GM18909 (cell line): ENCODE measurements around the gene SLC25A24.
"Not testable (repeated sequence)": the region's sequence is repeated elsewhere in the genome, so short reads cannot be mapped to it uniquely, and the experiment has no call there.

ENCODE experiments used
- ATAC-seq: cut with Tn5 transposase; IDR thresholded peaks from one replicate; pipeline ENCODE4 v1.9.1; 2021; ENCODE audit warnings: mild to moderate bottlenecking; ENCODE audit not compliant: unreplicated experiment, poor library complexity

Gene SLC25A24

DNA sequence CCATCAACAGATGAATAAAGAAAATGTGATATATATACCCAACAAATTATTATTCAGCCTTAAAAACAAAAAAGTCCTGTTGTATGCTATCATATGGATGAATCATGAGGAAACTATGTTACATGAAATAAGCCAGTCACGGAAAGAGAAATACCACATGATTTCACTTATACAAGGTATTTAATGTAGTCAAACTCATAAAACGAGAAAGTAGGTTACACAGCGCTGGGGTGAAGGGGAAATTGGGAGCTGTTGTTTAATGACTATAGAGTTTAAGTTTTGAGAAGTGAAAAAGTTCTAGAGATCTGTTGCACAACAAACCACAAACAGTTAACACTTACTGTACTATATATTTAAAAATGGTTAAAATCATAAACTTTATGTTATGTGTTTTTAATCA, 58.5 kb downstream of the SLC25A24 start:
- no peak for ATAC-seq

DNA sequence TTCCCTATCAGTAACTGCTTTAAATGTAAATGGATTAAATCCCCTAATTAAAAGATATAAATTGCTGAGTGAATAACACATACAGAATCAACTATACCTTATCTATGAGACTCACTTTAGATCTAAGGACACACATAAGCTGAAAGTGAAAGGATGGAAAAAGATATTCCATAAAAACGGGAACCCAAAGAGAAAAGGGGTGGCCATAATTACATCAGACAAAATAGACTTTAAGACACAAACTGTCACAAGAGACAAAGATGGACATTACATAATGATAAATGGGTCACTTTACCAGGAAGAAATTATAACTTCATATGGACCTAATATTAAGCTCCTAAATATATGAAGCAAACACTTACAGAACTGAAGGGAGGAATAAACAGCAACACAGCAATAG, 59.2 kb downstream of the SLC25A24 start:
- ATAC-seq, result no peak

DNA sequence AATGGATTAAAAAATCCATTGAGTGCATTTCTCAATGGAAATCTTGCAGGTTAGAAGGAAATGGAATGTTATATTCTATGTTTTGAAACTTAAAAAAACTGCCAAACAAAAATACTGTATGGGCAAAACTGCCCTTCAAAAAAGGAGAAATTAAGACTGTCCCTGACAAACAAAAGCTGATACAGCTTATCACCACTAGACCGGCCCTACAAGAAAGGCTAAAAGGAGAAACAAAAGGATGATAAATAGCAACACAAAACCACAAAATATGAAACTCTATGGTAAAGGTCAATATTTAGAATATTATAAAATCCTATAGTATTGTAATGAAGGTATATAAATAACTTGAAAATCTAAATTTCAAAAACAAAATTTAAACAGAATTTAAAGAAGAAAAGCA, 60.0 kb downstream of the SLC25A24 start:
- no peak for ATAC-seq

DNA sequence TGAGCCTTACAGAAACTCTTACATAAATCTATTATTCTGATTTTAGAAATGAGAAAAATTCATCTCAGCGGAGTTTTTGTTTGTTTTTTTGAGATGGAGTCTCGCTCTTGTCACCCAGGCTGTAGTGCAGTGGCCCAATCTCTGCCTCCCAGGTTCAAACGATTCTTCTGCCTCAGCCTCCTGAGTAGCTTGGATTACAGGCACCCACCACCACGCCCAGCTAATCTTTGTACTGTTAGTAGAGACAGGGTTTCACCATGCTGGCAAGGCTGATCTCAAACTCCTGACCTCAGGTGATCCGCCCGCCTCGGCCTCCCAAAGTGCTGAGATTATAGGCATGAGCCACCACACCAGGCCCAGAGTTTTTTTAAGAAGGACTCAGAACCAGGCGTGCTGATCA, 60.6 kb downstream of the SLC25A24 start:
- ATAC-seq, result not testable (repeated sequence)

DNA sequence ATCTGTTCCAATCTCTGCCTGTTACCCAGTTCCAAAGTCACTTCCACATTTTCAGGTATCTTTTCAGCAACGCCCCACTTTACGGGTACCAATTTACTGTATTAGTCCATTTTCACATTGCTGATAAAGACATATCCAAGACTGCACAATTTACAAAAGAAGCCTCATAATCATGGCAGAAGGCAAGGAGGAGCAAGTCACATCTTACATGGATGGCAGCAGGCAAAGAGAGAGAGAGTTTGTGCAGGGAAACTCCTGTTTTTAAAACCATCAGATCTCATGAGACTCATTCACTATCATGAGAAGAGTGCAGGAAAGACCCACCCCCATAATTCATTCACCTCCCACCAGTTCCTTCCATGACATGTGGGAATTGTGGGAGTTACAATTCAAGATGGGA, 67.0 kb downstream of the SLC25A24 start:
- not testable (repeated sequence) for ATAC-seq

DNA sequence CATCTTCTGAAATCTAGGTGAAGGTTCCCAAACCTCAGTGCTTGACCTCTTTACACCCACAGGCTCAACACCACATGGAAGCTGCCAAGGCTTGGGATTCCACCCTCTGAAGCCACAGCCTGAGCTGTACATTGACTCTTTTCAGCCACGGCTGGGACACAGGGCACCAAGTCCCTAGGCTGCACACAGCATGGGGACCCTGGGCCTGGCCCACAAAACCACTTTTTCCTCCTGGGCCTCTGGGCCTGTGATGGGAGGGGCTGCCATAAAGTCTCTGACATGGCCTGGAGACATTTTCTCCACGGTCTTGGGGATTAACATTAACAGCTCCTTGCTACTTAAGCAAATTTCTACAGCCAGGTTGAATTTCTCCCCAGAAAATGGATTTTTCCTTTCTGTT, 67.8 kb downstream of the SLC25A24 start:
- not testable (repeated sequence) for ATAC-seq

DNA sequence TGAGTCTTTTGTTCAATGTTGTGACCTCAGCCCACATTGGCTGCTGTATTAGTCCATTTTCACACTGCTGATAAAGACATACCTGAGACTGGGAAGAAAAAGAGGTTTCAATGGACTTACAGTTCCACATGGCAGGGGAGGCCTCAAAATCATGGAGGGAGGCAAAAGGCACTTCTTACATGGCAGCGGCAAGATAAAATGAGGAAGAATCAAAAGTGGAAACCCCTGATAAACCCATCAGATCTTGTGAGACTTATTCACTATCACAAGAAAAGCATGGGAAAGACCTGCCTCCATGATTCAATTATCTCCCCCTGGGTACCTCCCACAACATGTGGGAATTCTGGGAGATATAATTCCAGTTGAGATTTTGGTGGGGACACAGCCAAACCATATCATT, 68.9 kb downstream of the SLC25A24 start:
- not testable (repeated sequence) for ATAC-seq

DNA sequence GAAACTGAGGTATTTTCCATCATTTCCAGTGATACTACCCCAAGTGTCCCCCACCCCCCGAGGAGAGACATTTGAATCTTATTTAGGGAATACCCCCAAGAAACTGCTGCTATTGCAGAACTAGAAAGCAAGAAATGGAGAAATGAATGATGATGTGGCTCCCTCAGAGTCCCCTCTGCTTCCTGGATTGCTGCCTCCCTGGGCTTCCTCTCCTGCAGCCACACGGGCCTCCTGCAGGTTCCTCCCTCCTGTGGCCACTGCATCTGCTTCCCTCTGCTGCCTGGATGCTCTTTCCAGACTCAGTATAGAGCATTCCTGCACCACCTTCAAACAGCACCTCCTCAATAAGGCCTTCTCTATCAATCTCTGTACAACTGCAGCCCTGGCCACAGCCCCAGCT, 69.3 kb downstream of the SLC25A24 start:
- ATAC-seq, result no peak

DNA sequence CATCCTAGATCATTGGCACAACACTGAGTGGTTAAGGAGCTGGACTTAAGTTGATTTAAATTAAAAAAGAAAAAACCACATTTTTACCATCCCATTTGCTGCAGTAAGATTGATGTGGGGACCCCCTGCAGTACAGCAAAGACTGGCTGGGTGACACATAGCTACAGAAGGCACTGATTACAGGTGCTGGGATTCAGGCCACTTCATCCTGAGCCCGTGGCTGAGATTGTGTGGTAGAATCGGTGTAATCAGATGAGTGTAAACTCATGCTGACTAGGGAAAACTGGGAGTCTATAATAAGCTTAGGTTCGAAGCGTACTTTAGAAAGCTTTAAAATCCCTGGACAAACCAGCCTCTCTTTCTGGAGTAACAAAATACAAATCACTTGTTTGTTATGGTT, 70.1 kb downstream of the SLC25A24 start:
- no peak for ATAC-seq

DNA sequence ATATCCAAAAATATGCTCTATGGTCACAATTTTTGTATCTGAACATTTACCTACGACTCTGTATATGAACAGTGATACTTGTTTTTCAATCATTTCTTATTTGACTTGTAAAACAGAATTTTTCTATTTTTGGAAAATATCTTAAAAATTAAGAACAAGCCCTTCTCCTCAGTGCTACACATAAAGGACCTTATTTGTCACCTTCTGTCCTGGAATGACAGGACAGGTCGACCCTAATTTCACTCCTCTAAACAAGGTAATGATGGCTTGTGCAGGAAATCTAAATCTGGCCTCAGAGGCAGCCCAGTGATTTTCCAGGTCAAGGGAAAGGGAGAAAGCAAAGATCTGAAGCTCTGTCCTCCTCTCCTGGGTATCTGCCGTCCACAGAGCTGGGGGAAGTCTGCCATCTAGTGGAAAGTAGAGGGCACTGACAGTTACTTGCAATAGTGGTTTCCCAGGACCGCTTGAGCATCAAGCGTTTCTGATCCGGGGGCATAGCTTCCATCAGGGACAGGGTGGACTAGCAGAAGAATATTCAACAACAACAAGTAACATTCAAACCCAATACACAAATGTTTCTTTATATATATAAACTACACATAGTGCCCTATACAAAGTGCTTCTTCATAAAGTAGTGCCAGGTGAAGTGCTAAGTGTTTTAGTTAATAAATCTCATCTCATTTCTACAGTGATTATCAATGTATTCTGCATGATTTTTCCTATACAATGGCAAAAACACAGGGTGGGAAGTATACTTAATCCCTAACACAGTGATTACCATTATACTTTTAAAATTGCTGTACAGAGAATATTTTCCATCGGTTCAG, 74.6 kb downstream of the SLC25A24 start:
- peak; percentile 97 for ATAC-seq

DNA sequence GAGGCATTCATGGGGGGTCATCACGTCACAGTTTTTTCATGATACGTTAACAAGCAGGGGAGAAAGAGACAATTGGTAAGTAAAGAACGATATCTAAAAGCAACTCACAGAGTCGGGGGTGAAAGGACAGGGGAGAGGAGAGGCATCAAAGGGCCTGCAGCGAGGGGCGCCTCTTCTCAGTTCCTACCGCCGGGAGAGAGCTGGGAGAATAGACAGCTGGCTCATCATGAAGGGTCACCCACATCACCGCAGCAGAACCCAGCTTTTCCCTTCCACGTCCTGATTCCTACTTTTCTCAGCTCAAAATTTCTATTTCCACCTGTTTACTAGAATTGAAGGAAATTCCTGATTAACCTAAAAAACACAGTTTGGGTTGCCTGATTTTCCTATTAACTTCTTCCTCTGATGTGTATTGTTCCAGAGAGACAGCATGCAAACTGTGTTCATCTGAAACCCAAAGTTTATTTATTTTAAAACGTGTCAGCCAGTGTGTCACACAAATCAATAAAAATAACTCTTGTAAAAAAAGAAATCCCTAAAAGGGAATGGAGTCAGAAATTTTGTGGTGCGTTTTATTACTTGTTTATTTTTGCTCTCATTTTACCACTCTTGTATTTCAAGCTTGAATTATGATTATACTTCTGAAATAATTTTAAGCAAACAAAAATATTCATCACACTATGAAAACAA, 75.4 kb downstream of the SLC25A24 start:
- no peak for ATAC-seq

DNA sequence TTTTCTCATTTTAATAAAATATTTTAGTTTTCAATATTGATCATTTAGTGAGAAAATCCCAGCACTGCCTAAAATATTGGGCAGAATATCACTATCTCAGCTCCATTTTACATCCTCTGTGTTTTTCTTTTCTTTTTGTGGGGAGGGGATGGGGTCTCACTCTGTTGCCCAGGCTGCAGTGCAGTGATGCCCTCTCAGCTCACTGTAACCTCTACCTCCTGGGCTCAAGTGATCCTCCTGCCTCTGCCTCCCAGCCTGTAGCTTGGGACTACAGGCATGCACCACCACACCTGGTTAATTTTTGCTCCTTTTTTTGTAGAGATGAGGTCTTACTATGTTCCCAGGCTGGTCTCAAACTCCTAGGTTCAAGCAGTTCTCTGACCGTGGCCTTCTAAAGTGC, 76.1 kb downstream of the SLC25A24 start:
- ATAC-seq, result no peak

DNA sequence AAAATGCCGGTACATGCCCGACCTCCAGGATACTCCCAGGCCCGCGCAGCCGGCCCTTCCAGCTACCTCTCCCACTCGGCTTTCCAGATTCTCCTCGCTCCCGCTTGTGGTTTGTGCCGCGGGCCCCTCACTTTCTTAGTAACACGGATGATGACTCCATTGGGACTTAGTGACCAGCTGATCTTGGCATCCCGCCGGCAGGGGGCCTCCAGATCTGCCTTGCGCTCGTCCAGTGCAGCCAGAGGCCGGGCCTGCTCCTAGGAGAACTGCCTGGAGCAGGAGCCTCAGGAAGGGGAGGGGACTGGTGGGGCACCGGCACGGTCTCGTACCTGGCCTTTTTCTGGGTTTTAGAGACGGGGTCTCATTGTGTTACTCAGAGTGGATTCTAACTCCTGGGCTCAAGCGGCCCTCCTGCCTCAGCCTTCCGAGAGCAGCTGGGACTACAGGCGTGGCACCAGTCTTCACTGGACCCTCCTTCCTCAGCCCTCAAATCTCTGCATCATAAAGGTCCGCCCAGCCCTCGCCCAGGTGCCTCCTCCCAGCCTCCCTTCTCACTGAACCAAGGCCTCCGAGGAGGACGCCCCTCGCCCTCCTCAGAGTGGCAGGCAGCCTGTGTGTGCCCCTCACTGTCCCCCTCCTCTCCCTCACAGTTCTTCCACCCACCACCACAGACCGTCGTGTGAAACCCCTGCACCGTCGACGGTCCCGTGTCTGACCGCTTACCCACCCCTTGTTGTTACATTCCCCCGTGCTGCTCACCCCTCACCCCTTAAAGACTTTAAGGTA, 78.6 kb downstream of the SLC25A24 start:
- no peak for ATAC-seq

DNA sequence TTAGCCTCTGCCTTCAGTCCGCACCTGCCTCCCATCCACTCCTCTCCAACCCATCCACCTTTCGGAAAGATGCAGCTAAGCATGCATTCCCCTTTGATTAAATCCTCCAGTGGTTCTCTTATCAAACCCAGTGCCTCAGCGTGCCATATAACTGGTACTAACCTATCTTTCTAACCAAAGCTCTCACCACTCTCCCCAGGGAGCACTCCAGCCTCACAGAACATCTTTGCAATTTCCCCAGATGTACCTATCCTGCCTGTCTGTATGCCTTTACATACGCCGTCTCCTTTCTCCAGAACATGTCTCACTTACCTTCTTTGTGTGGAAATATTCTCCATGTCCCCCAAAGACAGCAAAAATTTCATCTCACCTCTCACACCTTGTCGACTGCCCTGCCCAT, 80.0 kb downstream of the SLC25A24 start:
- ATAC-seq, result no peak

DNA sequence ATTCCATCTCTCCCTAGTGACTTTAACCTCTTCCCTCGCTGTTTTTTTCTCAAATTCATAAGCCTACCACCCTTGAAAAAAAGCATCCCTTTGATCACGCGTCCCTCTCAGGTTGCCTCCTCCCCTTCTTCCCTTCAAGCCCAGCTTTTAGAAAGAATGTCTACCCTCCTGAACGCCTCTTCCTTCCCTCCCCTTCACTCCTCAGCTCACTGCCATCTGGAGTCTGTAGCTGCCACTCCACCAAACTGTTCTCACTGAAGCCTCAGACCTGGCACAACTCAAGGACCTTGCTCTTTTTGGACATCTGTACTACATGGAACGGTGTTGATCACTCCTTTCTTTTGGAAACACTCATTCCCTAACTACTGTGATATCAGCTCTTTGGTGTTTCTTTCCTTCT, 80.6 kb downstream of the SLC25A24 start:
- no peak for ATAC-seq

DNA sequence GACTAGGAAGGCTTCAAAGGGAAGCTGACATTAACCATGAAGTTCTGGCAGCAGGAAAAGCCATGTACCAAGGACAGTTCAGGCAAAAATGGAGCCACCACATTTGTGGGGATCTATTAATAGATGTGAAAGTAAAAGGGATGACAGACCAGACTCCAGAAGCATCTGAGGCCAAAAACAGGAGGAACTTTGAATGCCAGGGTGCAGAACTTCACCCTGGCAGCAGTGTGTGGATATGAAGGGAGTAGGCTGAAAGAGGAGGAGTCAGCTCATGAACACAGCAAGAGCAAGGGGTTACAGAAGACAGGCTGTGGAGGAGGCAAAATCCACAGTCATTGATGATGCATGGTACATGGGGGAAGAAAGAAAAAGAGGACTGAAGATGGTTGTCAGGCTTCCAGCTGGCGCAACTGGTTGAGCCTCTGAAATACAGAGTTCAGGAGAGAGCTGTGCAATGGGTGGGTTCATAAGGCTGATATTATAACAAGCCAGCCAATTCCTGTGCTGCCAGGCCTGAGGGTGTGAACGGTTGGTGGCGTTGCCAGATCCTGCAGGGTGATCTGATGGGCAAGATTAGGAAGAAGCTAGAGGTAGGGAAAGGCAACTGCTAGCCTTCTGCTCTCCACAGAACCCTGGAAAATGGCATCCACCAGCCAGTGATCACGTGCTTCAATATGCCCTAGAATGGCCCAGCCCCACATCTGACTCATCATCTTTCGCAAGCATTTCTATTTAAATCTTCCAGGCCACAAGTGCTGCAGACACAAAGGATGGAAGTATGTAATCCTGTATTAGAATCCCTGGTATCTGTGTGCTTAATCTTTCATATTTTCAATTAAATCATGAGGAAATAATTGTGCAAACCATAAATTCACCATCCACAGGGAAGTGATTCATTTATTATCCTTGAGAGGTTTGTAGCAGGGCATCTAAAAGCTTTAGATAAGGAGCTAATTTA, 81.9 kb downstream of the SLC25A24 start:
- no peak for ATAC-seq

DNA sequence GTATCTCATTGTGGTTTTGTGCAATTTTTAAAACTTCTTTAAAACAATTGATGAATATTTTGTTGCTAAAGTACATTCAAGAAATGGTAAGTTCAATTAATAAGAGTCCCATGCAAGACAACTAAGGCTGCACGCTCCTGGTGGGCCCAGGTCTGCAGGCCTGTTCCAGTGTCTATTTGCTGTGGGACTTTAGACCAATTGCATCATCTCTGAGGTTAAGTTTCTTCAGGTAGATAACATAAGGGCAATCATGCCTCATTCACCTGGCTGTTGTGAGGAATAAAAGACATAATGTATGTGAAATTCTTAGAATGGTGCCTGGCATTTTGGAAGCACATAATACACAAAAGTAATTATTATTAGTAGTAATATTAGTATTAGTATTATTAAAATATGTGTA, 82.9 kb downstream of the SLC25A24 start:
- ATAC-seq, result no peak

DNA sequence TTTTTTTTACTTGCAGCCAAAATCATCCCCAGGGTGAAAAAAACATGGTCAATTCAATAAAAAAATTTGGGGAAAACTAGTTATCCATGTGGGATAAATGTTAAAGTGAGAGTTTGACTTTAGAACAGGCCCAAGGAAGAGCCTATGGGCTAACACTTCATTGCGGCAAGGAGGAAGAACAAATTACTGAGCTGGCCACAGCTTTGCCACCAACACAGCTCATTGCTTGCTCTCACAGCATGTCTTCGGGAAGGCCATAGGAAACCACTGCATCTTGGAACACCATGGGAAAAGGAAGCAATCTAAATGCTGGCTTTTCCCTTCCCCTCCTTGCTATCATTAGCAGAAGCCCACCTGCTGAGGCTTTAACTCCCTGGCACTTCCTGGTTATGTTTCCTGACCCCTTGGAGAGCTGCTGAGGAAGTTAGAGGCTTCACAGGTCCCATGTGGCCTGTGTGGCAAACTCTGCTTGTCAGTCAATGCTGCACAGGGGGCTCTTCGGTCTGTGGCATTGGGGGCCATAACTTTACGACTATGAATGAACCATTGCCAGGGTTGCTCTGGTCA, 86.0 kb downstream of the SLC25A24 start:
- ATAC-seq, result no peak

DNA sequence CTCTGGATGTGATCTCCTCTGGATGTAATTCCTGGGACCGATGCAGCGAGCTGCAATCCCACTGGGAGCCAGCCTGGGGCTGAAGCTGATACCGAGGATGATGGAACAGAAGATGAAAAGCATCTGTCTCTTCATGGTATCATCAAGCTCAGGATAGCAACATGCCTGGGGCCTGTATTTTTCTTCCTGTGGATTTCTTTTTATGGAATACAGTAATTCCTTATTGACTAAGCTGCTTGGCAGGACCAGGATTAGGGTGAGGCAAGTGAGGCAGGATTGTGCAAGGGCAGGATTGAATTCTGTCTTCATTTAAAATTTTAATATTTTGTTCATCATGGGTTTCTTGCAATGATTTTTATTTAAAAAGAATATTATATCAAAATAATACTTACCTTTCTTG, 86.6 kb downstream of the SLC25A24 start:
- ATAC-seq, result no peak
